Measurements from ENCODE around the gene MAN1C1.

DNA sequence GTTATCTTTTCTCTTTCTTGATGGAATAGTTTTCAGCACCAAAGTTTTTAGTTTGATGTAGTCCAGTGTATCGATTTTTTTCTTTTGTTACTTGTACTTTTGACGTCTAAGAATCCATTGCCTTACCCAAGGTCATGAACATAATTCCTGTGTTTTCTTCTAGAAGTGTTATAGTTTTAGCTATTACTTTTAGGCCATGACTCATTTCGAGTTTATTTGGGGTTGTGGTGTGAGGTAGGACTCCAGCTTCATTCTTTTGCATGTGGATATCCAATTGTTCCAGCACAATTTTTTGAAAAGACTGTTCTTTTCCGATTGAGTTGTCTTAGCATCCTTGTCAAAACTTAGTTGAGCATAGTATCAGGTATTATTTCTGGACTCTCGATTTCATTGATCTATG is 104.0 kb downstream of the MAN1C1 start:
- TF ChIP-seq POLR2A (IDR thresholded peaks at IDR 0.05; ENCODE audit: low read depth, low read length) (no peak), POLR2AphosphoS5 (IDR thresholded peaks at IDR 0.05; ENCODE audit: low read depth, low read length) (no peak), TAF1 (IDR thresholded peaks at IDR 0.05; ENCODE audit: borderline replicate concordance, low read depth, low read length) (no peak)

All from GM12892 (cell line).